ENCODE data around the gene ZP3. TPM values are rescaled to one million over a fixed set of nuclear protein-coding genes. Genes with fewer than 3 reads are reported as not detected.

ZP3 gene
- 3.4 TPM for total RNA-seq (ENCODE audit: unreplicated experiment)
- long read RNA-seq, partial matches to known transcripts, result 0 of 1 reads
- long read RNA-seq, other reads (novel, unspliced or antisense), result 1 of 1 reads

- DNase-seq, result peak; percentile 33
- H3K36me3 Mint-ChIP-seq (ENCODE audit: unreplicated experiment), result no peaks in the 10 kb centered on the region
- TF ChIP-seq, protein P1, sequence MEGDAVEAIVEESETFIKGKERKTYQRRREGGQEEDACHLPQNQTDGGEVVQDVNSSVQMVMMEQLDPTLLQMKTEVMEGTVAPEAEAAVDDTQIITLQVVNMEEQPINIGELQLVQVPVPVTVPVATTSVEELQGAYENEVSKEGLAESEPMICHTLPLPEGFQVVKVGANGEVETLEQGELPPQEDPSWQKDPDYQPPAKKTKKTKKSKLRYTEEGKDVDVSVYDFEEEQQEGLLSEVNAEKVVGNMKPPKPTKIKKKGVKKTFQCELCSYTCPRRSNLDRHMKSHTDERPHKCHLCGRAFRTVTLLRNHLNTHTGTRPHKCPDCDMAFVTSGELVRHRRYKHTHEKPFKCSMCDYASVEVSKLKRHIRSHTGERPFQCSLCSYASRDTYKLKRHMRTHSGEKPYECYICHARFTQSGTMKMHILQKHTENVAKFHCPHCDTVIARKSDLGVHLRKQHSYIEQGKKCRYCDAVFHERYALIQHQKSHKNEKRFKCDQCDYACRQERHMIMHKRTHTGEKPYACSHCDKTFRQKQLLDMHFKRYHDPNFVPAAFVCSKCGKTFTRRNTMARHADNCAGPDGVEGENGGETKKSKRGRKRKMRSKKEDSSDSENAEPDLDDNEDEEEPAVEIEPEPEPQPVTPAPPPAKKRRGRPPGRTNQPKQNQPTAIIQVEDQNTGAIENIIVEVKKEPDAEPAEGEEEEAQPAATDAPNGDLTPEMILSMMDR (IDR thresholded peaks at IDR 0.05; ENCODE audit: partially characterized antibody, unreplicated experiment), result no peak
- H3K4me3 Mint-ChIP-seq (ENCODE audit: unreplicated experiment), result peak within 1 kb of the TSS; percentile 20
- no peaks in the 10 kb centered on the region for H3K27me3 Mint-ChIP-seq (ENCODE audit: unreplicated experiment)
- H3K4me1 Mint-ChIP-seq (ENCODE audit: low read depth, unreplicated experiment), result peaks cover 8% of the 10 kb centered on the region
- H3K27ac Mint-ChIP-seq (ENCODE audit: unreplicated experiment), result peak within 1 kb of the TSS; percentile 28
- peaks cover 5% of the 10 kb centered on the region for H3K9me3 Mint-ChIP-seq (ENCODE audit: unreplicated experiment)
Measured at GRCh38 chr7:76424413-76425111, at the start of gene ZP3. Gene ZP3 (plus strand): TSS chr7:76424950. CDS start chr7:76424965, 15 bp downstream.

GRCh38 chr7:76375251-76375650 lies 49.5 kb upstream of the ZP3 start:
- peaks cover 5% of the 10 kb centered on the region for H3K27me3 Mint-ChIP-seq (ENCODE audit: unreplicated experiment)
- TF ChIP-seq, protein P1 (IDR thresholded peaks at IDR 0.05; ENCODE audit: partially characterized antibody, unreplicated experiment), result no peak
- H3K4me3 Mint-ChIP-seq (ENCODE audit: unreplicated experiment), result no peak overlapping the region
- peaks cover 7% of the 10 kb centered on the region for H3K4me1 Mint-ChIP-seq (ENCODE audit: low read depth, unreplicated experiment)
- H3K9me3 Mint-ChIP-seq (ENCODE audit: unreplicated experiment), result peaks cover 2% of the 10 kb centered on the region
- H3K27ac Mint-ChIP-seq (ENCODE audit: unreplicated experiment), result no peak overlapping the region
- no peak for DNase-seq
- H3K36me3 Mint-ChIP-seq (ENCODE audit: unreplicated experiment), result no peaks in the 10 kb centered on the region

DNA sequence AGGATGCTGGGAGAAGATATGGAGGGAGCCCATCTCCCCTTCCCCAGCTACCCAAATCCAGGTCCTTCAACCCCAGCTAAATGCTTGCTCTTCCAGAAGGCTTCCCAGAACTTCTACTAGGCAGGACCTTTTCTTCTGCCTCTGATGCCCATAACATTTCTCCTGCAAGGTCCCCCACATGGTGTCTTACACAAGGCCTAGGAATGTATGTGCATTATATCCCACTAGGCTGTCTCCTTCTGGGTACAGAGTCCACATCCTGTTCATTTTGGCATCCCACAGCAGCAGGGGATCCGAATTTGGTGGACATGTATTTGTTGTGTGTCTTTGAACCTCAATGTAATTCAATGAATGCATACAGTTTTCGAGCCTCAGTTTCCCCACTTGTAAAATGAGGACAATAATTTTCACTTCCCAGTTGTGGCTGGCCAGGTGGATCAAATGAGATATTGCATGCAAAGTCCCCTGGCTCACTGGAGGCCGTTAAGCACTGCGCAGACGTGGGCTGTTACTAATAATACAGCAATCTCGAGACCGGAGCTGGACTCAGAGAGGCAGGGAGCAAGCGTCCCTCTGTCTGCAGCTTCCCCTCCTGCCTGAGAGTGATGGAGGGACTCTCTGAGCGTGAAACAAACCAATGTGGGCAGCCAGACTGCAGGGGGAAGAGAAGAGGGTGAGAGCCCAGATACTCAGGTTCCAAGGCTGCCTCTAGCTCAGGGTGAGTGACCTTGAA lies 47.4 kb upstream of the ZP3 start:
- Mint-ChIP-seq H3K4me3 (ENCODE audit: unreplicated experiment) (no peak overlapping the region), H3K9me3 (ENCODE audit: unreplicated experiment) (peaks cover 2% of the 10 kb centered on the region), H3K4me1 (ENCODE audit: low read depth, unreplicated experiment) (peaks cover 7% of the 10 kb centered on the region), H3K36me3 (ENCODE audit: unreplicated experiment) (no peaks in the 10 kb centered on the region), H3K27me3 (ENCODE audit: unreplicated experiment) (peaks cover 5% of the 10 kb centered on the region), H3K27ac (ENCODE audit: unreplicated experiment) (peak overlapping the region; percentile 68)
- TF ChIP-seq, protein P1 (IDR thresholded peaks at IDR 0.05; ENCODE audit: partially characterized antibody, unreplicated experiment), result no peak
- DNase-seq, result no peak

DNA sequence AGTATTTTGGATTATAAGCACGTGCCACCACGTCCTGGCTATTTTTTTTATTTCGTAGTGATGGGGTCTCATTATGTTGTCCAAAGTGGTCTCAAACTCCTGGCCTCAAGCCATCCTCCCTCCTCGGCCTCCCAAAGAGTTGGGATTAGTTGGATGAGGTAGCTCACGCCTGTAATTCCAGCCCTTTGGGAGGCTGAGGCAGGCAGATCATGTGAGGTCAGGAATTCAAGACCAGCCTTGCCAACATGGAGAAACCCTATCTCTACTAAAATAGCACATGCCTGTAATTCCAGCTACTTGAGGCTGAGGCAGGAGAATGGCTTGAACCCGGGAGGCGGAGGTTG lies 44.2 kb upstream of the ZP3 start:
- H3K36me3 Mint-ChIP-seq (ENCODE audit: unreplicated experiment), result no peaks in the 10 kb centered on the region
- TF ChIP-seq, protein P1 (IDR thresholded peaks at IDR 0.05; ENCODE audit: partially characterized antibody, unreplicated experiment), result no peak
- H3K9me3 Mint-ChIP-seq (ENCODE audit: unreplicated experiment), result no peaks in the 10 kb centered on the region
- H3K4me3 Mint-ChIP-seq (ENCODE audit: unreplicated experiment), result peak overlapping the region; percentile 85
- DNase-seq, result no peak
- no peak overlapping the region for H3K27ac Mint-ChIP-seq (ENCODE audit: unreplicated experiment)
- peaks cover 3% of the 10 kb centered on the region for H3K4me1 Mint-ChIP-seq (ENCODE audit: low read depth, unreplicated experiment)
- H3K27me3 Mint-ChIP-seq (ENCODE audit: unreplicated experiment), result no peaks in the 10 kb centered on the region

DNA sequence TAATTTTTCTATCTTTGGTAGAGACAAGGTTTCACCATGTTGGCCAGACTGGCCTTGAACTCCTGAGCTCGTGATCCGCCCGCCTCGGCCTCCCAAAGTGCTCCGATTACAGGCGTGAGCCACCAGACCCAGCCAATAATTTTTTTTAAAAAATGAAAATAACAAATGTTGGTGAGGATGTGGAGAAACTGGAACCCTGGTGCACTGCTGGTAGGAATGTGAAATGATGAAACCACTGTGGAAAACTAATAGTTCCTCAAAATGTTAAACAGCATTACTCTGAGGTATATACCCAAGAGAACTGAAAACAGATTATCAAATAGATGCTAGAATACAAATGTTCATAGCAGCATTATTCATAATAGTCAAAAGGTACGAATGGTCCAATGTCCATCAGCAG lies 42.9 kb upstream of the ZP3 start:
- Mint-ChIP-seq H3K36me3 (ENCODE audit: unreplicated experiment) (no peaks in the 10 kb centered on the region), H3K27ac (ENCODE audit: unreplicated experiment) (no peak overlapping the region), H3K27me3 (ENCODE audit: unreplicated experiment) (no peaks in the 10 kb centered on the region), H3K4me3 (ENCODE audit: unreplicated experiment) (no peak overlapping the region), H3K4me1 (ENCODE audit: low read depth, unreplicated experiment) (peaks cover 3% of the 10 kb centered on the region), H3K9me3 (ENCODE audit: unreplicated experiment) (no peaks in the 10 kb centered on the region)
- no peak for DNase-seq
- TF ChIP-seq, protein P1 (IDR thresholded peaks at IDR 0.05; ENCODE audit: partially characterized antibody, unreplicated experiment), result no peak
